GM12878 (cell line): ENCODE data around the gene SOX12. TPM values are rescaled to one million over a fixed set of nuclear protein-coding genes. Genes with fewer than 3 reads are reported as not detected.

Experiments used
- ATAC-seq: fragments of 200-7000 bp; cut with Tn5 transposase; 3 replicates; pipeline ENCODE4 v1.9.1; 2020; ENCODE audit warnings: mild to moderate bottlenecking, moderate library complexity
- BruUV-seq: library from RNA; stranded (reverse); fragments of 400-500 nt; replicated peaks from 2 replicates; lab custom pipeline; 2021; lab: Mats Ljungman, UMichigan
- CTCF ChIA-PET: fragments of 300-600 bp; sonication (Branson Sonifier 250); formaldehyde crosslinking; extraction: SDS; loops from one replicate; lab custom pipeline; 2021; ENCODE audit warnings: inconsistent platforms; lab: Yijun Ruan, JAX
- POLR2A ChIA-PET: fragments of 350-600 bp; formaldehyde crosslinking; extraction: SDS; loops from one replicate; lab custom pipeline; 2021; ENCODE audit warnings: inconsistent platforms; lab: Charles Lee
- RAD21 ChIA-PET: fragments of 300-600 bp; sonication (Branson Sonifier 250); formaldehyde crosslinking; loops from one replicate; lab custom pipeline; 2023; ENCODE audit warnings: antibody characterized with exemption; ENCODE audit not compliant: unreplicated experiment; lab: Charles Lee
- SMC1A ChIA-PET: fragments of 300-600 bp; sonication (Branson Sonifier 250); formaldehyde crosslinking; loops from one replicate; lab custom pipeline; 2023; ENCODE audit not compliant: unreplicated experiment, uncharacterized antibody; lab: Charles Lee
- DNase-seq: peaks from one replicate; pipeline ENCODE4 v3.0.0-alpha.2; 2011; ENCODE audit warnings: low read depth, low spot score
- FAIRE-seq: peaks from 3 replicates; lab custom pipeline; 2011; peaks lifted over from hg19 to GRCh38; lab: Jason Lieb, UNC
- H2AFZ ChIP-seq: 2 replicates; pipeline ENCODE4 v1.6.0; 2011; ENCODE audit warnings: low read depth, low read length, control low read depth; ENCODE audit not compliant: control insufficient read depth
- H3K27ac ChIP-seq: 2 replicates; pipeline ENCODE4 v1.5.1; 2011; ENCODE audit warnings: control low read depth; ENCODE audit not compliant: control insufficient read depth, insufficient read depth
- H3K27me3 ChIP-seq, 2 experiments: replicated peaks in 1 of 2; 2 replicates each; pipeline versions ENCODE4 v1.6.0 to v1.6.1; 2011; ENCODE audit warnings: low read length in 1 of 2; ENCODE audit not compliant: control insufficient read depth in 2 of 2, insufficient read depth in 2 of 2
- H3K36me3 ChIP-seq, 2 experiments: 2 replicates each; pipeline ENCODE4 v1.5.1; 2011; ENCODE audit warnings: low read length in 1 of 2; ENCODE audit not compliant: control insufficient read depth in 2 of 2, insufficient read depth in 2 of 2
- H3K4me1 ChIP-seq: 2 replicates; pipeline ENCODE4 v1.6.1; 2011; ENCODE audit warnings: mild to moderate bottlenecking, low read length, moderate library complexity, mixed read lengths; ENCODE audit not compliant: control insufficient read depth, insufficient read depth
- H3K4me2 ChIP-seq: 2 replicates; pipeline ENCODE4 v1.6.0; 2011; ENCODE audit warnings: control low read depth; ENCODE audit not compliant: control insufficient read depth, insufficient read depth
- H3K4me3 ChIP-seq: fragments of 200-600 bp; sonication (generic); 2 replicates; pipeline ENCODE4 v1.5.1; 2016
- H3K79me2 ChIP-seq: 2 replicates; pipeline ENCODE4 v1.6.0; 2011; ENCODE audit warnings: low read length; ENCODE audit not compliant: control insufficient read depth, insufficient read depth
- H3K9ac ChIP-seq: 2 replicates; pipeline ENCODE4 v1.8.0; 2011; ENCODE audit warnings: low read length, control low read depth, mixed read lengths; ENCODE audit not compliant: control insufficient read depth, insufficient read depth
- H3K9me3 ChIP-seq: replicated peaks from 3 replicates; pipeline ENCODE4 v1.5.1; 2011; ENCODE audit warnings: mild to moderate bottlenecking, low read length; ENCODE audit not compliant: control insufficient read depth, insufficient read depth
- H4K20me1 ChIP-seq: 2 replicates; pipeline ENCODE4 v1.6.0; 2011; ENCODE audit not compliant: control insufficient read depth, insufficient read depth
- E4F1 ChIP-seq: fragments of 450-650 bp; IDR thresholded peaks from 2 replicates; pipeline ENCODE4 v1.6.1; 2018; ENCODE audit warnings: borderline replicate concordance, mild to moderate bottlenecking; ENCODE audit not compliant: partially characterized antibody
- PAX8 ChIP-seq: fragments of 450-650 bp; IDR thresholded peaks from 2 replicates; pipeline ENCODE4 v1.6.1; 2017; ENCODE audit warnings: mild to moderate bottlenecking, moderate library complexity
- WGBS: methylation state at CpG from one replicate; pipeline ENCODE4 v1.1.6; 2016; ENCODE audit warnings: low lambda C conversion rate; ENCODE audit not compliant: insufficient replicate concordance, insufficient coverage; ENCODE audit errors: missing lambda C conversion rate; 5-methylcytosine and 5-hydroxymethylcytosine counted together
- in situ Hi-C: fragments of 300-500 bp; cut with MboI; formaldehyde crosslinking; loops from 9 replicates; pipeline ENCODE4 v1.14.3; 2018; ENCODE audit warnings: mixed read lengths
- intact Hi-C: fragments of 100-400 bp; cut with micrococcal nuclease; formaldehyde crosslinking; loops from one replicate; pipeline ENCODE4 v1.14.2; 2022; ENCODE audit not compliant: unreplicated experiment
- polyA plus RNA-seq, 11 experiments: library from polyadenylated mRNA; depleted of rRNA in 4 of 11; unstranded in 6 of 11; stranded (reverse) in 5 of 11; fragments of >200 nt; fragmentation: Nextera tagmentation in 4 of 11; fragmentation: Illumina TruSeq in 1 of 11; extraction: Ambion mirVana in 4 of 11; extraction: Trizol in 1 of 11; gene quantifications; 1 replicate in 1 of 11; 2 replicates in 10 of 11; pipeline versions ENCODE4 v1.2.1 to v1.2.3, GENCODE V29; 2011 to 2016; ENCODE audit warnings: inconsistent platforms in 2 of 11, missing spikeins in 2 of 11, low read depth in 1 of 11
- total RNA-seq, 4 experiments: library from RNA; depleted of rRNA in 3 of 4; stranded (reverse); fragments of >200 nt in 3 of 4; fragmentation: Illumina TruSeq in 1 of 4; extraction: Trizol in 1 of 4; gene quantifications; 2 replicates each; pipeline versions ENCODE4 v1.2.1 to v1.2.3, GENCODE V29; 2013 to 2021

Gene SOX12
- total and polyA plus RNA-seq, 10 of the 15 experiments (the other 5 are each of a cell fraction or from before 2014, with no cell fraction given) = 0.50 to 17.9 (median 1.4) TPM

GRCh38 chr20:346033-346639 lies 20.8 kb downstream of the SOX12 start:
- peak; percentile 14 for TF ChIP-seq E4F1
- TF ChIP-seq PAX8 = no peak
- H4K20me1 ChIP-seq = no peaks in the 10 kb centered on the region
- peak overlapping the region; percentile 83 for H3K4me3 ChIP-seq
- peaks cover 4% of the 10 kb centered on the region; the same call in 1 of the 2 replicates for H3K79me2 ChIP-seq
- H3K9ac ChIP-seq = peak overlapping the region; percentile 70
- peak overlapping the region; percentile 73; the same call in 1 of the 2 replicates for H3K27ac ChIP-seq
- ChIA-PET RAD21 (interaction anchor here (1.2 to 1.3 kb wide), 2 partner anchors 15 to 80 kb away, joined by 4 read pairs; no protein-coding TSS in a partner anchor), SMC1A (interaction anchor here (1.1 to 1.8 kb wide), 3 partner anchors 9 to 50 kb away, joined by 3 to 6 read pairs (median 4); no protein-coding TSS in a partner anchor), CTCF (interaction anchor here (1.2 to 3.6 kb wide), 6 partner anchors 15 to 392 kb away, joined by 3 to 27 read pairs (median 5); no protein-coding TSS in a partner anchor), POLR2A (interaction anchor here (0.5 to 1.7 kb wide), 6 partner anchors 16 to 110 kb away, joined by 3 to 4 read pairs (median 3); partner anchors contain the start of gene ZCCHC3)
- no peaks in the 10 kb centered on the region; a peak in 2 of 4 replicates for H3K36me3 ChIP-seq
- FAIRE-seq = no peak
- no TSS peak for BruUV-seq
- H2AFZ ChIP-seq = peak overlapping the region; percentile 73
- DNase-seq = no peak
- no peak for ATAC-seq
- 84% methylated on average over 9 of the region's 9 CpGs for WGBS
- H3K9me3 ChIP-seq = no peaks in the 10 kb centered on the region
- peak overlapping the region; percentile 83 for H3K4me2 ChIP-seq
- intact Hi-C loops = no loop called here
- in situ Hi-C loops = no loop called here
- H3K27me3 ChIP-seq = no peaks in the 10 kb centered on the region
- H3K4me1 ChIP-seq = 0 out of 2 replicates have a peak, but pooled peaks cover 3% of the 10 kb centered on the region
